CD4-positive, alpha-beta T cell (primary cell): ENCODE data around the gene GALR3. TPM values are rescaled to one million over a fixed set of nuclear protein-coding genes. Genes with fewer than 3 reads are reported as not detected.

Experiments used
- ATAC-seq: fragments of 200-7000 bp; cut with Tn5 transposase; one replicate; pipeline ENCODE4 v1.10.0; 2022; ENCODE audit warnings: mild to moderate bottlenecking; ENCODE audit not compliant: poor library complexity
- CTCF ChIA-PET: fragments of 350-600 bp; sonication (Branson Sonifier 250); formaldehyde crosslinking; loops from one replicate; lab custom pipeline; 2021; ENCODE audit warnings: antibody characterized with exemption, inconsistent platforms; lab: Charles Lee
- POLR2A ChIA-PET: fragments of 350-600 bp; sonication (Branson Sonifier 250); formaldehyde crosslinking; loops from one replicate; lab custom pipeline; 2021; ENCODE audit warnings: antibody characterized with exemption, inconsistent platforms; lab: Charles Lee
- DNase-seq, 14 experiments: peaks; one replicate each; pipeline ENCODE4 v3.0.0-alpha.2; 2013 to 2020; ENCODE audit warnings: mixed read lengths in 2 of 14
- H3K27ac ChIP-seq, 2 donors: one replicate each; pipeline versions ENCODE4 v1.5.1 to v1.7.0; 2013; ENCODE audit warnings: low read length in 2 of 2, low read depth in 1 of 2, mild to moderate bottlenecking in 1 of 2
- H3K27me3 ChIP-seq, 2 experiments: 1 replicate in 1 of 2; 2 replicates in 1 of 2; pipeline versions ENCODE4 v1.6.1 to v1.7.0; 2013; ENCODE audit warnings: low read length in 2 of 2, control low read depth in 1 of 2, mild to moderate bottlenecking in 1 of 2, moderate library complexity in 1 of 2; ENCODE audit not compliant: insufficient read depth in 2 of 2, control insufficient read depth in 1 of 2
- H3K36me3 ChIP-seq: one replicate; pipeline ENCODE4 v1.6.1; 2013; ENCODE audit warnings: low read length, control low read depth; ENCODE audit not compliant: insufficient read depth
- H3K4me1 ChIP-seq: one replicate; pipeline ENCODE4 v1.6.1; 2013; ENCODE audit warnings: low read length, control low read depth; ENCODE audit not compliant: insufficient read depth
- H3K4me3 ChIP-seq: one replicate; pipeline ENCODE4 v1.5.1; 2013; ENCODE audit warnings: mild to moderate bottlenecking, low read length, moderate library complexity
- H3K9me3 ChIP-seq, 2 experiments: 1 replicate in 1 of 2; 2 replicates in 1 of 2; pipeline versions ENCODE4 v1.6.1 to v1.7.0; 2013; ENCODE audit warnings: low read length in 2 of 2, mild to moderate bottlenecking in 2 of 2, control low read depth in 1 of 2, moderate library complexity in 1 of 2; ENCODE audit not compliant: control insufficient read depth in 1 of 2, insufficient read depth in 1 of 2
- H3K27ac Mint-ChIP-seq: one replicate; pipeline ENCODE4 v1.8.0; 2020; ENCODE audit warnings: mixed read lengths
- H3K27me3 Mint-ChIP-seq: one replicate; pipeline ENCODE4 v1.8.0; 2021; ENCODE audit warnings: mixed read lengths
- H3K36me3 Mint-ChIP-seq: one replicate; pipeline ENCODE4 v1.8.0; 2021; ENCODE audit warnings: low read depth, mixed read lengths
- H3K4me1 Mint-ChIP-seq: one replicate; pipeline ENCODE4 v1.8.0; 2021; ENCODE audit warnings: low read depth, mixed read lengths
- H3K4me3 Mint-ChIP-seq: one replicate; pipeline ENCODE4 v1.8.0; 2020; ENCODE audit warnings: mild to moderate bottlenecking, mixed read lengths
- H3K9me3 Mint-ChIP-seq: one replicate; pipeline ENCODE4 v1.8.0; 2020; ENCODE audit warnings: mixed read lengths
- CTCF ChIP-seq: fragments of 200-600 bp; IDR thresholded peaks from one replicate; pipeline ENCODE4 v1.8.0; 2022; ENCODE audit warnings: antibody characterized with exemption, mild to moderate bottlenecking
- intact Hi-C, 2 experiments: fragments of 100-400 bp; cut with DNase I in 1 of 2; cut with micrococcal nuclease in 1 of 2; formaldehyde crosslinking; loops; one replicate each; pipeline versions ENCODE4 v1.15.1 to v1.9.0; 2023 to 2025; cut with DNase I, micrococcal nuclease
- total RNA-seq, 174 experiments: library from RNA in 2 of 174; stranded (reverse) in 2 of 174; gene quantifications; one replicate each; pipeline ENCODE4 v1.2.3 and lab custom pipeline; 2021 to 2026

GALR3 gene
- total RNA-seq, 2 experiments from 2014 or later = not detected

- H3K4me1 ChIP-seq = peaks cover 67% of the 10 kb centered on the region
- peaks cover 52% of the 10 kb centered on the region for H3K4me1 Mint-ChIP-seq
- no peak for TF ChIP-seq CTCF
- peak overlapping the region; percentile 79 for H3K4me3 Mint-ChIP-seq
- peaks cover 0 to 19% of the 10 kb centered on the region in 2 experiments for H3K9me3 ChIP-seq
- no peaks in the 10 kb centered on the region for H3K9me3 Mint-ChIP-seq
- POLR2A ChIA-PET = interaction anchor here (1.6 kb wide), 1 partner anchor 14 kb away, joined by 6 read pairs; no protein-coding TSS in a partner anchor
- H3K36me3 Mint-ChIP-seq = no peaks in the 10 kb centered on the region
- intact Hi-C loops = no loop called here
- ATAC-seq (no peak), DNase-seq (no peak)
- H3K27me3 Mint-ChIP-seq = peaks cover 52% of the 10 kb centered on the region
- H3K27me3 ChIP-seq = peaks cover 44 to 52% of the 10 kb centered on the region in 2 experiments
- CTCF ChIA-PET = interaction anchor here (1.2 kb wide), 1 partner anchor 60 kb away, joined by 4 read pairs; no protein-coding TSS in a partner anchor
- no peak overlapping the region for H3K27ac ChIP-seq
- H3K36me3 ChIP-seq = no peaks in the 10 kb centered on the region
- H3K27ac Mint-ChIP-seq = peak overlapping the region; percentile 27
- no peak overlapping the region for H3K4me3 ChIP-seq
Observed at GRCh38 chr22:37803639-37804351, 19.4 kb upstream of the GALR3 start.

GRCh38 chr22:37804352-37804880 is 18.8 kb upstream of the GALR3 start:
- intact Hi-C loops = no loop called here
- Histone ChIP-seq H3K27ac (no peak overlapping the region), H3K27me3 (peaks cover 48 to 58% of the 10 kb centered on the region in 2 experiments), H3K4me1 (peaks cover 69% of the 10 kb centered on the region), H3K36me3 (no peaks in the 10 kb centered on the region), H3K9me3 (peaks cover 0 to 19% of the 10 kb centered on the region in 2 experiments), H3K4me3 (peak overlapping the region; percentile 62)
- no peaks in the 10 kb centered on the region for H3K36me3 Mint-ChIP-seq
- no peaks in the 10 kb centered on the region for H3K9me3 Mint-ChIP-seq
- H3K4me1 Mint-ChIP-seq = peaks cover 52% of the 10 kb centered on the region
- no peak for TF ChIP-seq CTCF
- CTCF ChIA-PET = no interaction called here
- H3K27me3 Mint-ChIP-seq = peaks cover 52% of the 10 kb centered on the region
- H3K4me3 Mint-ChIP-seq = peak overlapping the region; percentile 79
- no peak for ATAC-seq
- DNase-seq = peak in 2 of 14 experiments; percentile 8 to 32
- H3K27ac Mint-ChIP-seq = peak overlapping the region; percentile 27
- POLR2A ChIA-PET = interaction anchor here (1.2 to 1.6 kb wide), 2 partner anchors 14 to 39 kb away, joined by 3 to 6 read pairs; partner anchors contain the start of gene ANKRD54

GRCh38 chr22:37804881-37805809 is 18.0 kb upstream of the GALR3 start:
- no peaks in the 10 kb centered on the region for H3K36me3 Mint-ChIP-seq
- TF ChIP-seq CTCF = no peak
- peak; percentile 45 for ATAC-seq

More at GRCh38 chr22:37804881-37805809, 18.0 kb upstream of the GALR3 start:
- POLR2A ChIA-PET = interaction anchor here (1.2 to 1.6 kb wide), 2 partner anchors 13 to 39 kb away, joined by 3 to 6 read pairs; partner anchors contain the start of gene ANKRD54
- peak; percentile 26 to 81 (median 60) for DNase-seq
- peak overlapping the region; percentile 76 for H3K4me3 Mint-ChIP-seq
- Histone ChIP-seq H3K4me3 (peak overlapping the region; percentile 62), H3K36me3 (no peaks in the 10 kb centered on the region), H3K9me3 (peaks cover 0 to 19% of the 10 kb centered on the region in 2 experiments), H3K27me3 (peaks cover 54 to 65% of the 10 kb centered on the region in 2 experiments), H3K27ac (no peak overlapping the region), H3K4me1 (peaks cover 69% of the 10 kb centered on the region)
- peaks cover 52% of the 10 kb centered on the region for H3K4me1 Mint-ChIP-seq
- no peaks in the 10 kb centered on the region for H3K9me3 Mint-ChIP-seq
- peaks cover 51% of the 10 kb centered on the region for H3K27me3 Mint-ChIP-seq
- CTCF ChIA-PET = no interaction called here
- intact Hi-C loops = loop anchor here in 1 of 2 experiments (5.0 kb wide), 2 partner anchors 37 to 147 kb away; partner anchors contain the start of genes ANKRD54, C22orf23 and POLR2F
- H3K27ac Mint-ChIP-seq = peak overlapping the region; percentile 3
